Right kidney (tissue), 1 donor: ENCODE data around the gene MT1HL1.
"Not testable (repeated sequence)": the region's sequence is repeated elsewhere in the genome, so short reads cannot be mapped to it uniquely, and the experiment has no call there.

Experiments used
- DNase-seq: peaks from one replicate; pipeline ENCODE4 v3.0.0-alpha.2; 2016

Gene MT1HL1

GRCh38 chr1:237016626-237017025 is 12.4 kb upstream of the MT1HL1 start:
- no peak for DNase-seq

GRCh38 chr1:237013608-237014007 is 9.4 kb upstream of the MT1HL1 start:
- no peak for DNase-seq

- DNase-seq, result no peak
Measured at GRCh38 chr1:237012788-237013383, 8.6 kb upstream of the MT1HL1 start.

- DNase-seq, result no peak
Measured at GRCh38 chr1:237012361-237012760, 8.1 kb upstream of the MT1HL1 start.

GRCh38 chr1:237011432-237011831 is 7.2 kb upstream of the MT1HL1 start:
- no peak for DNase-seq

GRCh38 chr1:237009611-237010010 is 5.4 kb upstream of the MT1HL1 start:
- no peak for DNase-seq

GRCh38 chr1:237007147-237007881 is 3.1 kb upstream of the MT1HL1 start:
- no peak for DNase-seq

GRCh38 chr1:237005674-237006073 is 1.4 kb upstream of the MT1HL1 start:
- no peak for DNase-seq

- DNase-seq, result no peak
Measured at GRCh38 chr1:237003516-237003915, 725 bp downstream of the MT1HL1 start.

GRCh38 chr1:237000191-237000590 is 4.0 kb downstream of the MT1HL1 start:
- DNase-seq, result no peak

- no peak for DNase-seq
Measured at GRCh38 chr1:236998546-236998945, 5.7 kb downstream of the MT1HL1 start.

GRCh38 chr1:236997882-236998281 is 6.4 kb downstream of the MT1HL1 start:
- DNase-seq, result peak; percentile 6

- no peak for DNase-seq
Measured at GRCh38 chr1:236997361-236997760, 6.9 kb downstream of the MT1HL1 start.

GRCh38 chr1:236994450-236994849 is 9.8 kb downstream of the MT1HL1 start:
- no peak for DNase-seq

- DNase-seq, result no peak
Measured at GRCh38 chr1:236992449-236992848, 11.8 kb downstream of the MT1HL1 start.

- DNase-seq, result no peak
Measured at GRCh38 chr1:236990052-236990445, 14.2 kb downstream of the MT1HL1 start.

GRCh38 chr1:236989290-236990051 is 14.8 kb downstream of the MT1HL1 start:
- no peak for DNase-seq

- no peak for DNase-seq
Measured at GRCh38 chr1:236983818-236984217, 20.4 kb downstream of the MT1HL1 start.

- DNase-seq, result no peak
Measured at GRCh38 chr1:236982380-236982779, 21.9 kb downstream of the MT1HL1 start.

GRCh38 chr1:236981431-236981830 is 22.8 kb downstream of the MT1HL1 start:
- DNase-seq, result not testable (repeated sequence)

- no peak for DNase-seq
Measured at GRCh38 chr1:236980673-236981072, 23.6 kb downstream of the MT1HL1 start.

- DNase-seq, result no peak
Measured at GRCh38 chr1:236979149-236979900, 24.9 kb downstream of the MT1HL1 start.

- no peak for DNase-seq
Measured at GRCh38 chr1:236978740-236979139, 25.5 kb downstream of the MT1HL1 start.
